Ishikawa (cell line): ENCODE results near the gene IBA57.

Experiments used
- CEBPB ChIP-seq: IDR thresholded peaks from 2 replicates; pipeline ENCODE4 v1.6.1; 2012
- CREB1 ChIP-seq: IDR thresholded peaks from 2 replicates; pipeline ENCODE4 v1.6.1; 2012; ENCODE audit warnings: low read depth
- EGR1 ChIP-seq: IDR thresholded peaks from 2 replicates; pipeline ENCODE4 v1.6.1; 2012
- EP300 ChIP-seq: IDR thresholded peaks from 2 replicates; pipeline ENCODE4 v1.6.1; 2012; ENCODE audit warnings: borderline replicate concordance
- FOXM1 ChIP-seq: IDR thresholded peaks from 2 replicates; pipeline ENCODE4 v1.6.1; 2012; ENCODE audit warnings: low read depth, borderline replicate concordance
- NFIC ChIP-seq: IDR thresholded peaks from 2 replicates; pipeline ENCODE4 v1.6.1; 2012
- RAD21 ChIP-seq: IDR thresholded peaks from 2 replicates; pipeline ENCODE4 v1.6.1; 2012; ENCODE audit warnings: low read depth
- TAF1 ChIP-seq: IDR thresholded peaks from 2 replicates; pipeline ENCODE4 v1.6.1; 2012; ENCODE audit warnings: low read depth, mild to moderate bottlenecking
- TCF12 ChIP-seq: IDR thresholded peaks from 2 replicates; pipeline ENCODE4 v1.6.1; 2012; ENCODE audit warnings: low read depth
- TEAD4 ChIP-seq: IDR thresholded peaks from 2 replicates; pipeline ENCODE4 v1.6.1; 2012
- USF1 ChIP-seq: IDR thresholded peaks from 2 replicates; pipeline ENCODE4 v1.6.1; 2012
- YY1 ChIP-seq: IDR thresholded peaks from 2 replicates; pipeline ENCODE4 v1.6.1; 2012; ENCODE audit warnings: low read depth
- ZBTB7A ChIP-seq: IDR thresholded peaks from 2 replicates; pipeline ENCODE4 v1.6.1; 2012; ENCODE audit warnings: low read depth
- TF ChIP-seq, protein P1 (sequence below): IDR thresholded peaks from 2 replicates; pipeline ENCODE4 v1.6.1; 2012; ENCODE audit warnings: low read depth, mild to moderate bottlenecking
- TF ChIP-seq, protein P2 (sequence below): IDR thresholded peaks from 2 replicates; pipeline ENCODE4 v1.6.1; 2012

Gene IBA57

GRCh38 chr1:228217551-228218344 lies 52.1 kb downstream of the IBA57 start:
- no peak for TF ChIP-seq FOXM1
- TF ChIP-seq EGR1 = no peak
- TF ChIP-seq, protein P1, sequence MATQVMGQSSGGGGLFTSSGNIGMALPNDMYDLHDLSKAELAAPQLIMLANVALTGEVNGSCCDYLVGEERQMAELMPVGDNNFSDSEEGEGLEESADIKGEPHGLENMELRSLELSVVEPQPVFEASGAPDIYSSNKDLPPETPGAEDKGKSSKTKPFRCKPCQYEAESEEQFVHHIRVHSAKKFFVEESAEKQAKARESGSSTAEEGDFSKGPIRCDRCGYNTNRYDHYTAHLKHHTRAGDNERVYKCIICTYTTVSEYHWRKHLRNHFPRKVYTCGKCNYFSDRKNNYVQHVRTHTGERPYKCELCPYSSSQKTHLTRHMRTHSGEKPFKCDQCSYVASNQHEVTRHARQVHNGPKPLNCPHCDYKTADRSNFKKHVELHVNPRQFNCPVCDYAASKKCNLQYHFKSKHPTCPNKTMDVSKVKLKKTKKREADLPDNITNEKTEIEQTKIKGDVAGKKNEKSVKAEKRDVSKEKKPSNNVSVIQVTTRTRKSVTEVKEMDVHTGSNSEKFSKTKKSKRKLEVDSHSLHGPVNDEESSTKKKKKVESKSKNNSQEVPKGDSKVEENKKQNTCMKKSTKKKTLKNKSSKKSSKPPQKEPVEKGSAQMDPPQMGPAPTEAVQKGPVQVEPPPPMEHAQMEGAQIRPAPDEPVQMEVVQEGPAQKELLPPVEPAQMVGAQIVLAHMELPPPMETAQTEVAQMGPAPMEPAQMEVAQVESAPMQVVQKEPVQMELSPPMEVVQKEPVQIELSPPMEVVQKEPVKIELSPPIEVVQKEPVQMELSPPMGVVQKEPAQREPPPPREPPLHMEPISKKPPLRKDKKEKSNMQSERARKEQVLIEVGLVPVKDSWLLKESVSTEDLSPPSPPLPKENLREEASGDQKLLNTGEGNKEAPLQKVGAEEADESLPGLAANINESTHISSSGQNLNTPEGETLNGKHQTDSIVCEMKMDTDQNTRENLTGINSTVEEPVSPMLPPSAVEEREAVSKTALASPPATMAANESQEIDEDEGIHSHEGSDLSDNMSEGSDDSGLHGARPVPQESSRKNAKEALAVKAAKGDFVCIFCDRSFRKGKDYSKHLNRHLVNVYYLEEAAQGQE = no peak
- no peak for TF ChIP-seq USF1
- no peak for TF ChIP-seq NFIC
- TF ChIP-seq YY1 = no peak
- no peak for TF ChIP-seq CREB1
- no peak for TF ChIP-seq RAD21
- TF ChIP-seq EP300 = no peak

DNA sequence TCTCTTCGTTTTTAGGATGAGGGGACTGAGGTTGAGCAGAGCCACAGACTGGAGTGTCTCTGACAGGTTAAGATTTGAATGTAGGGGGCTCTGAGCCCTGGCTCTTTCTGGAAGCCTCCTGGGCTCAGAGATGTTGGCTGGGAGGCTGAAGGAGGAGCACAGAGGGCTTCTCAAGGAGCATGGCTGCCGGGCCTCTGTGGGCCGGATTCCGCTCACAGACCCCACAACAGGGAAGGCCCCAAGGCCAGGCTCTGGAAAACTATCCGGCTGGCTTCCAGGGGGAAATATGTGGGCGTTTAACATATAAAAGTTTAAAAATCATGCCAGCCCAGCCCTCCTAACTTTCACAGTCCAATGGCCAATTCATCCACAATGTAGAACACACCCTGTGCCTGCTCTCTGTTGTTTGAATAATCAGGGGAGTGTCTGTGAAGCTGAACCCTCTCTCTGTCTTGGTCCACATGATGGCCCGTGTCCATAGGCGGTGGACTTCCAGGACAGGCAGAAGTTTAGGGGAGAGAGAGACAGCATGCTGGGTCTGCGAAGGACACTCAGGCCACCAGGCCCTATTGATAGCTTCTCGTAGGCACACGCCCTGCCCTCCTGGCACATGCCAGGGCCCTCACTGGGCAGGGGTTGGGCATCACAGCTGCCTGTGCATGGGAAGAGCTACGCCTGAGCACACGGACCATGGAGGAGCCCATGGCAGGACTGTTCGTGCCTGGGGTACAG lies 53.1 kb downstream of the IBA57 start:
- no peak for TF ChIP-seq YY1
- no peak for TF ChIP-seq CEBPB
- TF ChIP-seq TEAD4 = no peak
- no peak for TF ChIP-seq EGR1
- no peak for TF ChIP-seq USF1
- TF ChIP-seq CREB1 = no peak
- TF ChIP-seq FOXM1 = no peak
- TF ChIP-seq EP300 = no peak
- TF ChIP-seq NFIC = no peak
- no peak for TF ChIP-seq TCF12
- TF ChIP-seq RAD21 = no peak
- TF ChIP-seq, protein P2, sequence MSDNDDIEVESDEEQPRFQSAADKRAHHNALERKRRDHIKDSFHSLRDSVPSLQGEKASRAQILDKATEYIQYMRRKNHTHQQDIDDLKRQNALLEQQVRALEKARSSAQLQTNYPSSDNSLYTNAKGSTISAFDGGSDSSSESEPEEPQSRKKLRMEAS = no peak
- TF ChIP-seq ZBTB7A = no peak
- TF ChIP-seq, protein P1 = no peak
- no peak for TF ChIP-seq TAF1

GRCh38 chr1:228219245-228219961 lies 53.8 kb downstream of the IBA57 start:
- TF ChIP-seq USF1 = no peak
- no peak for TF ChIP-seq YY1
- TF ChIP-seq, protein P1 = no peak
- TF ChIP-seq, protein P2 = no peak
- TF ChIP-seq TEAD4 = no peak
- TF ChIP-seq NFIC = no peak
- TF ChIP-seq TCF12 = no peak
- TF ChIP-seq EGR1 = no peak
- TF ChIP-seq TAF1 = no peak
- TF ChIP-seq ZBTB7A = no peak
- TF ChIP-seq FOXM1 = no peak
- no peak for TF ChIP-seq CREB1
- no peak for TF ChIP-seq RAD21
- TF ChIP-seq EP300 = no peak
- no peak for TF ChIP-seq CEBPB
